ENCODE measurements around the gene DGAT2. TPM values are rescaled to one million over a fixed set of nuclear protein-coding genes. Genes with fewer than 3 reads are reported as not detected.

Gene DGAT2
- total RNA-seq (2022) (6.4 and 7.3 TPM in 2 replicates), Bru-seq, nascent RNA (percentile 39 among the genes with signal in this experiment), BruChase-seq, experiment 1, labeled RNA remaining after a 6-hour chase (percentile 35 among the genes with signal in this experiment), BruChase-seq, experiment 2, labeled RNA remaining after a 2-hour chase (percentile 31 among the genes with signal in this experiment)
- long read RNA-seq, transcript DGAT2-201 (8 exons, 2,453 nt) = major isoform, 11 of 24 reads
- long read RNA-seq, partial matches to known transcripts = 9 of 24 reads
- long read RNA-seq, other reads (novel, unspliced or antisense) = 4 of 24 reads

GRCh38 chr11:75768112-75768908 is at the start of gene DGAT2:
Gene DGAT2 (plus strand): TSS chr11:75768778. CDS start chr11:75768992, 214 bp downstream.
- POLR2A ChIA-PET = no interaction called here
- Mint-ChIP-seq H3K36me3 (ENCODE audit: insufficient read depth, unreplicated experiment) (no peaks in the 10 kb centered on the region), H3K27me3 (ENCODE audit: insufficient read depth, unreplicated experiment) (no peaks in the 10 kb centered on the region), H3K4me1 (ENCODE audit: insufficient read depth, unreplicated experiment) (peaks cover 41% of the 10 kb centered on the region), H3K27ac (ENCODE audit: low read depth, unreplicated experiment) (peak within 1 kb of the TSS; percentile 97), H3K4me3 (ENCODE audit: unreplicated experiment) (peak within 1 kb of the TSS; percentile 77), H3K9me3 (ENCODE audit: unreplicated experiment) (no peaks in the 10 kb centered on the region)
- CTCF ChIA-PET = no interaction called here
- peak; percentile 73 for DNase-seq (ENCODE audit: unreplicated experiment)
- intact Hi-C loops (cut with micrococcal nuclease) = loop anchor here (1.0 kb wide), 1 partner anchor 45 kb away; no protein-coding TSS in a partner anchor
- TF ChIP-seq, protein P1, sequence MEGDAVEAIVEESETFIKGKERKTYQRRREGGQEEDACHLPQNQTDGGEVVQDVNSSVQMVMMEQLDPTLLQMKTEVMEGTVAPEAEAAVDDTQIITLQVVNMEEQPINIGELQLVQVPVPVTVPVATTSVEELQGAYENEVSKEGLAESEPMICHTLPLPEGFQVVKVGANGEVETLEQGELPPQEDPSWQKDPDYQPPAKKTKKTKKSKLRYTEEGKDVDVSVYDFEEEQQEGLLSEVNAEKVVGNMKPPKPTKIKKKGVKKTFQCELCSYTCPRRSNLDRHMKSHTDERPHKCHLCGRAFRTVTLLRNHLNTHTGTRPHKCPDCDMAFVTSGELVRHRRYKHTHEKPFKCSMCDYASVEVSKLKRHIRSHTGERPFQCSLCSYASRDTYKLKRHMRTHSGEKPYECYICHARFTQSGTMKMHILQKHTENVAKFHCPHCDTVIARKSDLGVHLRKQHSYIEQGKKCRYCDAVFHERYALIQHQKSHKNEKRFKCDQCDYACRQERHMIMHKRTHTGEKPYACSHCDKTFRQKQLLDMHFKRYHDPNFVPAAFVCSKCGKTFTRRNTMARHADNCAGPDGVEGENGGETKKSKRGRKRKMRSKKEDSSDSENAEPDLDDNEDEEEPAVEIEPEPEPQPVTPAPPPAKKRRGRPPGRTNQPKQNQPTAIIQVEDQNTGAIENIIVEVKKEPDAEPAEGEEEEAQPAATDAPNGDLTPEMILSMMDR (IDR thresholded peaks at IDR 0.05; ENCODE audit: unreplicated experiment) = no peak
- no TSS peak for BruUV-seq (replicated peaks)

DNA sequence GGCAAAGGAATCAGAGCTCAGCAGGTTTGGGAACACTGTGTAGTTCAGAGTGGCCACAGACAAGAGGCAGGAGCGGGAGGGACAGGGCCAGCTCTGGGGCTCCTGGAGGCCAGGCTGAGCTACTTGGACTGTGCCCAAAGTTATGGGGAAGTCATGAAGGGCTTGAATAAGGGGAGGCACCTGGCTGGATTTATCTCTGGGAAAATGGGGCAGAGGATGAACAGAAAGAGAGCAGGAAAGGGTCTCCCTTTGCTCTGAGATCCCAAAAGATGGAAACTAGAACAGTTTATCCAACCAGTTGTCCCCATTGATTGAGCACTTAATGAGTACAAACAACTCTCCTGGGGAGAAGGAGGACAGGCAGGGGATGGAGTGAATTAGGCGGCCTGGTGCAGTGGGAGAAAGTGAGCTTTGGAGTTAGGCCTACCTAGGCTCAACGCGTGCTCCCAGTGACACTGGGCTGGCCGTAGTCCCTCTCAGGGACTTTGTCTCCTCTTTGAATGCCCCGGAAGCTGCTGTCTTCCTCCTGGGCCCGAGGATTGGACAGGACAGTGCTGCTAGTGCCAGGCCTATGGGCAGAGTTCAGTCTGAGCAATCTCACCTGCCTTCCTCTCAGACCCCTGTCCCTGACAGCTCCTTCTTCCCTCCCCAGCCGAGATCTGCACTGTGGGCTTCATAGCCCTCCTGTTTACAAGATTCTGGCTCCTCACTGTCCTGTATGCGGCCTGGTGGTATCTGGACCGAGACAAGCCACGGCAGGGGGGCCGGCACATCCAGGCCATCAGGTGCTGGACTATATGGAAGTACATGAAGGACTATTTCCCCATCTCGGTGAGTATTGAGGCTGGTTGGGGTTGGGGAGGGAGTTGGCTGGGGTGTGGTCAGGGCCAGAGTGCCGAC is 49.0 kb upstream of the DGAT2 start:
- H3K36me3 Mint-ChIP-seq (ENCODE audit: insufficient read depth, unreplicated experiment) = no peaks in the 10 kb centered on the region
- no peak overlapping the region for H3K27ac Mint-ChIP-seq (ENCODE audit: low read depth, unreplicated experiment)
- peaks cover 17% of the 10 kb centered on the region for H3K27me3 Mint-ChIP-seq (ENCODE audit: insufficient read depth, unreplicated experiment)
- no peaks in the 10 kb centered on the region for H3K4me1 Mint-ChIP-seq (ENCODE audit: insufficient read depth, unreplicated experiment)
- DNase-seq (ENCODE audit: unreplicated experiment) = no peak
- H3K9me3 Mint-ChIP-seq (ENCODE audit: unreplicated experiment) = no peaks in the 10 kb centered on the region
- ChIA-PET CTCF (interaction anchor here (0.6 to 1.5 kb wide), 5 partner anchors 8 to 572 kb away, joined by 3 to 6 read pairs (median 4); no protein-coding TSS in a partner anchor), POLR2A (no interaction called here)
- BruUV-seq (replicated peaks) = no TSS peak
- TF ChIP-seq, protein P1 (IDR thresholded peaks at IDR 0.05; ENCODE audit: unreplicated experiment) = no peak
- intact Hi-C loops (cut with micrococcal nuclease) = no loop called here
- H3K4me3 Mint-ChIP-seq (ENCODE audit: unreplicated experiment) = no peak overlapping the region

DNA sequence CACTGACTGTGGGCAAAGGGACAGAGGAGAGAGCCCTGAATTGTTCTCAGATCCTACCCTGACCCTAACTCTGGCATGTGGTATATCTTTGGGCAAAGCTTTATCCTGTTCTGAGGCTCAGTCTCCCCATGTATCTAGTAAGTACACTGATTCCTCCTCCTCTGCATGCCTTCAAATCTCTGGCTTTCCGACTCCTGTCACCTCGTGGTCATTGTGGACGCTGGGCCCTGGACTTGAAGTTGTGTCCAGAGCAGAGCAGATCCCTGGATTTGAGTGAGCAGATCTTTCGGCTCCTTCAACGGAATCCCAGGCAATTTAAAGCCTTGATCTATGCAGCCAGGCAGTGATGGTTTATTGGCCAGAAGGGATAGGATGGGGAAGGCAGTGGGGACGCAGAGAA is 47.9 kb upstream of the DGAT2 start:
- Mint-ChIP-seq H3K9me3 (ENCODE audit: unreplicated experiment) (no peaks in the 10 kb centered on the region), H3K27me3 (ENCODE audit: insufficient read depth, unreplicated experiment) (peaks cover 17% of the 10 kb centered on the region), H3K27ac (ENCODE audit: low read depth, unreplicated experiment) (no peak overlapping the region), H3K36me3 (ENCODE audit: insufficient read depth, unreplicated experiment) (no peaks in the 10 kb centered on the region), H3K4me3 (ENCODE audit: unreplicated experiment) (no peak overlapping the region), H3K4me1 (ENCODE audit: insufficient read depth, unreplicated experiment) (no peaks in the 10 kb centered on the region)
- POLR2A ChIA-PET = interaction anchor here (0.6 kb wide), 1 partner anchor 195 kb away, joined by 3 read pairs; no protein-coding TSS in a partner anchor
- no peak for DNase-seq (ENCODE audit: unreplicated experiment)
- intact Hi-C loops (cut with micrococcal nuclease) = no loop called here
- CTCF ChIA-PET = interaction anchor here (1.1 kb wide), 1 partner anchor 9 kb away, joined by 3 read pairs; no protein-coding TSS in a partner anchor
- BruUV-seq (replicated peaks) = no TSS peak
- TF ChIP-seq, protein P1 (IDR thresholded peaks at IDR 0.05; ENCODE audit: unreplicated experiment) = no peak

Data from MCF 10A (cell line).